ENCODE data around the gene ATG16L2.

DNA sequence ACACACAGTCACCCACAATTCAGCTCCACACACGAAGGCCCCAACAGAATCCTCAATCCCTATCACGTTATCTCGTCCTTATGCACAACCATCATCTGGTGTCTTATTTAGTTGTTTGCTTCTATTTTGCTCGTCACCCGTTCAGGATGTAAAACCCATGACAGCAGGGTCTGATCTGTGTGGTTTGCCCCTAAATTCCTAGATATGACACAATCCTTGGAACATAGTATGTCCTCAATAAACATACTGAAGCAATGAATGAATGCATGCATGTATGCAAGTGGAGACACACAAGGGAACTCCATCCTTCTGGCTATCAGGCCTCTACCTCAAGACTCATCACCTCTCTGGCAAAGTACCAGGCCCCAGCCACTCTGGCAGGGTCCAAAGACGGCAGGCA lies 40.5 kb upstream of the ATG16L2 start:
- TF ChIP-seq, protein P1, sequence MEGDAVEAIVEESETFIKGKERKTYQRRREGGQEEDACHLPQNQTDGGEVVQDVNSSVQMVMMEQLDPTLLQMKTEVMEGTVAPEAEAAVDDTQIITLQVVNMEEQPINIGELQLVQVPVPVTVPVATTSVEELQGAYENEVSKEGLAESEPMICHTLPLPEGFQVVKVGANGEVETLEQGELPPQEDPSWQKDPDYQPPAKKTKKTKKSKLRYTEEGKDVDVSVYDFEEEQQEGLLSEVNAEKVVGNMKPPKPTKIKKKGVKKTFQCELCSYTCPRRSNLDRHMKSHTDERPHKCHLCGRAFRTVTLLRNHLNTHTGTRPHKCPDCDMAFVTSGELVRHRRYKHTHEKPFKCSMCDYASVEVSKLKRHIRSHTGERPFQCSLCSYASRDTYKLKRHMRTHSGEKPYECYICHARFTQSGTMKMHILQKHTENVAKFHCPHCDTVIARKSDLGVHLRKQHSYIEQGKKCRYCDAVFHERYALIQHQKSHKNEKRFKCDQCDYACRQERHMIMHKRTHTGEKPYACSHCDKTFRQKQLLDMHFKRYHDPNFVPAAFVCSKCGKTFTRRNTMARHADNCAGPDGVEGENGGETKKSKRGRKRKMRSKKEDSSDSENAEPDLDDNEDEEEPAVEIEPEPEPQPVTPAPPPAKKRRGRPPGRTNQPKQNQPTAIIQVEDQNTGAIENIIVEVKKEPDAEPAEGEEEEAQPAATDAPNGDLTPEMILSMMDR (IDR thresholded peaks at IDR 0.05; ENCODE audit: low read depth, low read length): no peak
- TF ChIP-seq POLR2A (IDR thresholded peaks at IDR 0.05; ENCODE audit: extremely low read depth, insufficient read length): no peak
- TF ChIP-seq, protein P2, sequence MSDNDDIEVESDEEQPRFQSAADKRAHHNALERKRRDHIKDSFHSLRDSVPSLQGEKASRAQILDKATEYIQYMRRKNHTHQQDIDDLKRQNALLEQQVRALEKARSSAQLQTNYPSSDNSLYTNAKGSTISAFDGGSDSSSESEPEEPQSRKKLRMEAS (IDR thresholded peaks at IDR 0.05; ENCODE audit: low read depth, low read length): no peak

All from NB4 (cell line).